GM18909 (cell line): ENCODE results near the gene SEM1.
"Not testable (repeated sequence)": the region's sequence is repeated elsewhere in the genome, so short reads cannot be mapped to it uniquely, and the experiment has no call there.

Experiments used
- ATAC-seq: cut with Tn5 transposase; IDR thresholded peaks from one replicate; pipeline ENCODE4 v1.9.1; 2021; ENCODE audit warnings: mild to moderate bottlenecking; ENCODE audit not compliant: unreplicated experiment, poor library complexity

SEM1 gene

GRCh38 chr7:96709381-96710228, at the start of gene SEM1:
TSS of gene SEM1 (minus strand) at chr7:96709846. CDS start at chr7:96709763, 83 bp downstream.
- ATAC-seq, result peak; percentile 91

- ATAC-seq, result not testable (repeated sequence)
Measured at GRCh38 chr7:96757880-96758279, 48.2 kb upstream of the SEM1 start.

DNA sequence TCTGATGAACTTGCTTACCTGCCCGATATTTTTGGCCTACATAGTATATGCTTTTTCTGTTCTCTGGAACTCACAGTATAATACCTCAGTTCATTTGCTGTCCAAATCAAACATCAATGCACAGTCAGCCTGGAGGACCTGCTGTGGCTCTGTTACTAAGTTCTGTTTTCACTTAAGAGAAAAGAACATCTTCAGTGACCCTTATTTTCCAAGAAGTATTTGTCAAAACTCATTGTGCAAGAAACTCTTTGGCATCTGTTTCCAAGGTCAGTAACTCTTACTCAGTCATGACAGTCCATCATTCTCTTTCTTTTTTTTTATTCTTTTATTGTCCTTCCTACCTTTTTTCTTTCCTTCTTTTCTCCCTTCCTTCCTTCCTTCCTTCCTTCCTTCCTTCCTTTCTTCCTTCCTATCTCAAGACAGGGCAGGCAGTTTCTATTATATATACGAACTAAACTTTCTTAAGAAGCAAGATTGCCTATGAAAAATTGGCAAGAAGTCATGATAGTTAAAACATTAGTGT, 37.8 kb upstream of the SEM1 start:
- no peak for ATAC-seq

DNA sequence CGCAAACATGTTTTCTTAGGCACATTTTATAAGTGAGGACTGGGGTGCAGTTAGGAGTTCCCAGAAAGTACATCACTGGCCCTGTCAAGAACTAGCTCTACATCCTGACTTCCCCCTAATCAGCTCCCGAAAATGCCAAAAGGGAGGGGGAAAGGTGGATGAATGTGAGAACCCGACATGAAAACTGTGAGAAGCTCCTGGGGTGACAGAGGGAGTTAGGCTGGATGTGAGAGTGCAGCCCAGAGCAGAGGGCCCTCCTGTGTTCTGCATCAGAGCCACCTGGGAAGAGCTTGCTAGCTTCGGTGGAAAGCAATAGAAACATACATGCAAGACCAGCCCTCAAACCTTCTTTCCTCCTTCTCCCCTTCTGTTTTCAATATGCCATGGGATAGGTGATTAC, 30.5 kb upstream of the SEM1 start:
- no peak for ATAC-seq

DNA sequence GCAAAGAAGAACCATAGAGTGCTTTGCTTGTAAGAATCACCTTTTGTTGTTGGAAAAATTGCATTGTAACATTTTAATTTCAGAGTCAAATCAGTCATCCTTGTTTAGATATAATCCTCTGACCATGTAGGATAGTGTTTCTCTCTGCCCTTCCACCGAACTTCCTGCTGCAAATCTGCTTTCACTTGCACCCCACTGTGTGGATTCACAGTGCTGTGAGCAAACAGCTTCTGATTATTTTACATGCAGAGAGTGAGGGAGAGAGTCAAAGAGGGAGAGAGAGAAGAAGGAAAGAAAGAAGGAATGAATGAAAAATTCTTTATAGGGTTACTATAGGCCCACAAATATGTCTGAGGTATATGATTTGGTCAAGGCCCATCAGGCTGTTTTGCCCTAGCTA, 30.0 kb upstream of the SEM1 start:
- ATAC-seq, result no peak

GRCh38 chr7:96739167-96739566, 29.5 kb upstream of the SEM1 start:
- ATAC-seq, result no peak

- no peak for ATAC-seq
Measured at GRCh38 chr7:96738705-96739104, 29.1 kb upstream of the SEM1 start.

DNA sequence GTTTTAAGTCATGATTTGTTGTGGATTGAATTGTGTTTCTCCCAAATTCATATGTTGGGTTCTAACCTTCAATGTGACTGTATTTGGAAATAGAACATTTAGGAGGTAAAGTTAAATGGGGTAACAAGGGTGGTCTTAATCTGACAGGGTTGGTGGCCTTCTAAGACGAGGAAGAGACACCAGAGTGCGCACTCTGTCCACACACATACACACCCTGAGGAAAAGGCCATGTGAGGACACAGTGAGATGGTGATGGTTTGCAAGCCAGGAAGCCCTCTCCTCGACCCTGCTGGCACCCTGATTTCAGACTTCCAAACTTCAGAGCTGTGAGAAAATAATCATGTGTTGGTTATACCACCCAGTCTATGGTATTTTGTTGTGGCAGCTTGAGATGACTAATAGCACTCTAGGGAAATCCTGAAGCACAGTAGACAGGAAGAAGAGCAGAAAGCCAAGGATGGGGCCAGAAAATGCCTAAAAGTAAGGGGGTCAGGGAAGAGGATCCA, 28.0 kb upstream of the SEM1 start:
- ATAC-seq, result no peak

DNA sequence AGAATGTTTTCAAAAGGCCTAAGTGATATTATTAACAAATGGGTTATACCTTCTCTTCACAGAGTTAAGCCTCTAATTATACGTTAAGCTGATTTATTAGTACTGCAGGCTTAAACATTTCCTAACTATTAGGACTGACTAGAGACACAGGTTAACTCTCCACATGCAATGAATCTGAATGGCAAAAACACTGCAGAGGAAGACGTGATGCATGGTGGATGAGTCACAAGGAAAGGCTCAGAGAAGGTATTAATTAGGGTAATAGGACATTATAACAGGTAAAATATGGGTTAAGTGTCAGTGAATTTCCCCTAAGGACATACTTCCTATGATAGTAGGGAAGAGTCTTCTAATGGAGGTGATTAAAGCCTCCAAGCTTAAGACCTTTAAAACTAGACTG, 24.7 kb upstream of the SEM1 start:
- no peak for ATAC-seq

GRCh38 chr7:96729820-96730219, 20.2 kb upstream of the SEM1 start:
- ATAC-seq, result no peak

DNA sequence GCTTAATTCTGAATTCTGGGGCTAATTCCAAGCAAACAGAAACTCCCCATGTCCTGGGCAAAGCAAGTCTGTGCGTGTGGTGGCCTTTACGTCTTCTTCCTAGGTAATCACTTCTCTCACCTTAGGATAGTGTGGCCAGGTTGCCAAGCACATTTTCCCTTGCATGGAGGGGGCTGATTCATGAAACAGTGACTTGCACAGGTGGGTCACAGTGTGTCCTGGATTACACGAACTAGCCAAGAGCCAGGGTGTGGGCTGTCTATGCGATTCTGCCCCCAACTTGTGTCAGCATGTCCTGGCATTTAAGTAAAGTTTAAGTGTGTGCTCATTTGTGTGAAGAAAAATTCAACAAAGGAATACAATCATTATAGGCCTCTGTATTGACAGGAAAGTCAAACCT, 18.5 kb upstream of the SEM1 start:
- ATAC-seq, result no peak

- ATAC-seq, result no peak
Measured at GRCh38 chr7:96727534-96728088, 18.0 kb upstream of the SEM1 start.

DNA sequence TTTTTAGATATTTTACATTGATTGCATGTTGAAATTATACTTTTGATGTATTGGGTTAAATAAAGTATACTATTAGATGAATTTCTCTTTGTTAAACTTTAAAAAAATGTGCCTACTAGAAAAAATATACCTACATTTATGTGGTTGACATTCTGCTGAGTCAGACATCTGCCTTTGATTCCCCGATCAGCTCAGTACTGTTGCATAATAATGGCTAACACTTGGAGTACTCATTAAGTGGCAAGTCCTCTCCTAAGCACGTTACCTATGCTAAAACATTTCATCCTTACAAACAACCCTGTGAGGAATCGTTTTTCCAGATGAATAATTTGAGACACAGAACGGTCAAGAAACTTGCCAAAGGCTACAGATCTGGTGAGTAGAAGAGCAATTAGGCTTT, 14.0 kb upstream of the SEM1 start:
- ATAC-seq, result no peak

- not testable (repeated sequence) for ATAC-seq
Measured at GRCh38 chr7:96722928-96723327, 13.3 kb upstream of the SEM1 start.

- ATAC-seq, result no peak
Measured at GRCh38 chr7:96720843-96721242, 11.2 kb upstream of the SEM1 start.

DNA sequence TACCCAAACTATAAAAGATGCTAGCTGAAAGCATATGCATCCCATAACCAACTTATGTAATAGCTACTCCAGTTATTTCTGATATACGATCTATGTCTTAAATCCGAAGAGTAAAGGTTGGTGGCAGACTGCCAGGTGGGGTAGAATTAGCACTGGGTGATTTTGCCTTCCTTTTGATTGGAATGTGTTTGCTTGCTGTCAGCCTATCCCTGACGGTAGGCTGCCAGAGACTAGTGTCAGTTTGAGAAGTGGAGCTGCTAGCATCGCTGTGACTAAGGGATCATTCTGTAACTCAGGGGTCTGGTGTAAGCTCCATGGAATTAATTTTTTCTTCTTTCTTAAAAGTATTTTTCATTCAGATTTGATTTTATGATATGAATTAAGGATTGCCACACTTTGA, 9.5 kb upstream of the SEM1 start:
- no peak for ATAC-seq

DNA sequence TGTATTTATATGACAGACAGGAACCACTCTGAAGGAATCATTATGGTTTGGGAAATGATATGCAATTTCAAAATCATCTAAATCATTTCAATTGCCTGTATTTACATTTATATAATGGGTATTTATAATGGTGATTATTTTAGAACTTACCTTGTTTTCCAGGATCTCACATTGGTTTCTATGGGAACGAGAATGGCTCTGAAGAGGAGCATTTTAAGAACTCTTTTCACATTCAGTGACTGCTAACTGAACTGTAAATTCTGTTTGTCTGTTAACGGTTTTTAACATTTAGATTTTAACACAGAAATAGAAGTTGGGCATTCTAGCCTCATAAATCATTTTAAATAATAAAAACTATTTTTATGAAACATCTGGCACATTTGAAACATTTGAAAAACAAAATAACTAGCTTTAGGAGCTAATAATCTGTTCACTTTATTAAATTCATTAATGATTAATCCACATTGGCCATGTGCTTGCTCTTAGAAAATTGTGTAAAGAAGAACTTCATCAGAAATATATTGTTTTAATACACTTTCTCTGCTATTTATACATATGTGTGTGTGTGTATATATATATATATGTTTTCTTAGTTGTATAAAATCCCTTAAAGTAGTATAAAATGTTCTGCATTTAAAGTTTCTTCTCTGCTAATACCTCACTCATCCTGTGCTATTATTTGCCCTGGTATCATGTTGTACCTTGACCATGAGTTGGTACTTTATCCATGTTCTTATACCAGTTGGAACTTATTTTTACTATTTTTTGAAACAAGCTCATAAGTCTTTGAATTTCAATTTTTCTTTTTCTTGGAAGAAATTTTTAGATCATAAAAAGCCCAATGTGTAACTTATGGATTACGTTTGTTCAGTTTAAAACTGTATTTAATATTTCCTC, 8.7 kb upstream of the SEM1 start:
- ATAC-seq, result no peak

DNA sequence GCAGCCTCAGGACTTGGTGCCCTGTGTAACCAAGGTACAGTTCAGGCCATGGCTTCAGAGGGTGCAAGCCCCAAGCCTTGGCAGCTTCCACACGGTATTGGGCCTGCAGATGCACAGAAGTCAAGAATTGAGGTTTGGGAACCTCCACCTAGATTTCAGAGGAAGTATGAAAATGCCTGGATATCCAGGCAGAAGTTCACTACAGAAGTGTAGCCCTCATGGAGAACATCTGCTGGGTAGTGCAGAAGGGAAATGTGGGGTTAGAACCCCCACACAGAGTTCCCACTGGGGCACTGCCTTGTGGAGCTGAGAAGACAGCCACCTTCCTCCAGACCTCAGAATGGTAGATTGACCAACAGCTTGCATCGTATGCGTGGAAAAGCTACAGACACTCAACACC, 3.4 kb upstream of the SEM1 start:
- ATAC-seq, result no peak

DNA sequence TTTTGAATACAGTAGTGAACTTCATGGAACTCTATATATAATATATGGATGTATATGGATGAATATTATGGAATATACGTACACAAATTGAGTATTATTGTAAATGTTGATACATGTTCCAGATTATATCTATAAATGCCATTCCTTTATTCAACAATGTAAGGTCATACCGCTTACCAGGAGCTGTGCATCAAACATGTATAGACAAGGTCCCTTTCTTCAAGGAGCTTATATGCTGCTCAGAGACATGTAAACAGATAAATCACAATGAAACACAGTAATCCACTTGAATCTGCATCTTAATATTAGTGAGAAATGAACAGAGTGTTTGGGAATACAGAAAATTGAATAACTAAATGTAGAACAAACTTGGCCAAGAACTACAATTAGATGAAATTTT, 898 bp upstream of the SEM1 start:
- ATAC-seq, result no peak

DNA sequence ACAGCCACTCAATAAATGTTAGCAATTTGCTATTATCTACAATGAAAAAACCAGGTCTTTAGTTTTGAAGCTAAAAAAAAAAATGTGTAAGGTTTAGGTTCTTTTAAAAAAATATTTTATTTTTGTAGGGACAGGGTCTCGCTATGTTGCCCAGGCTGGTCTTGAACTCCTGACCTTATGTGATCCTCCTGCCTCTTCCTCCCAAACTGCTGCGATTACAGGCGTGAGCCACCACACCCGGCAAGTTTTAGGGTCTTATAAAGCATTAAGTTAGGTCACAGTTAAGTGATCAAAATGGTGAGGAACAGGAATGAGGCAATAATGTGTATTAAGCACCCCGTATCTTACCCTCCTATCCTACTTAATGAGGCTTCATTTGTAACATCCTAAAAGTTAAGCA, 774 bp downstream of the SEM1 start:
- peak; percentile 12 for ATAC-seq
